DMS 273 (cell line): ENCODE results near the gene ZNF775.

Experiments used
- DNase-seq: peaks from one replicate; lab custom pipeline; 2025; ENCODE audit not compliant: unreplicated experiment; lab: John Stamatoyannopoulos, UW

The ZNF775 gene

DNA sequence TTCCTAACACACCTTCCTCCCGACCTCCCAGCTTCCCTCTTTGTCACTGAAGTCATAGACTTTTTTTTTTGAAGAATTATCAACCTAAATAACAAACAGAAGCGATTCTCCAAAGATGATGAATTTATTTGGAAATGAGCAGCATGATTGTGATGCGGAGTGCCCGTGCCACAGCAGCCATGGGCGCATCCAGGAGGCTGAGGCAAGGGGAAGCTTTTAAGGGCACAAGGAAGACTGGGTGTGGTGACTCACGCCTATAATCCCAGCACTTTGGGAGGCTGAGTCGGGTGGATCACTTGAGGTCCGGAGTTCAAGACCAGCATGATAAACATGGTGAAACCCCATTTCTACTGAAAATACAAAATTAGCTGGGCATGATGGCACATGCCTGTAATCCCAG is 55.1 kb downstream of the ZNF775 start:
- no peak for DNase-seq

DNA sequence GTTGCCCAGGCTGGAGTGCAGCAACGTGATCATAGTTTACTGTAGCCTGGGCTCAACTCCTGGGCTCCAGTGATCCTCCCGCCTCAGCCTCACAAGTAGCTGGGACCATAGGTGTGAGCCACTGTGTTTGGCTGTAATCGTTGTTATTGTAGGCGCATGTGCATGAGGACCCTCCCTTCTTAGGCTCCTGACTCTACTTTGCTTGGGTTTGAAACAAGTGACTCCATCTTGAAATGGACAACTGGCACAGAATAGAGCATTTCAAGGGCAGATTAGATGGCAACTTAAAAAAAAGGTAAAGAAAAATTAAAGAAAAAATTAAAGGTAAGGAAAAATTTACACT is 55.9 kb downstream of the ZNF775 start:
- DNase-seq, result no peak

DNA sequence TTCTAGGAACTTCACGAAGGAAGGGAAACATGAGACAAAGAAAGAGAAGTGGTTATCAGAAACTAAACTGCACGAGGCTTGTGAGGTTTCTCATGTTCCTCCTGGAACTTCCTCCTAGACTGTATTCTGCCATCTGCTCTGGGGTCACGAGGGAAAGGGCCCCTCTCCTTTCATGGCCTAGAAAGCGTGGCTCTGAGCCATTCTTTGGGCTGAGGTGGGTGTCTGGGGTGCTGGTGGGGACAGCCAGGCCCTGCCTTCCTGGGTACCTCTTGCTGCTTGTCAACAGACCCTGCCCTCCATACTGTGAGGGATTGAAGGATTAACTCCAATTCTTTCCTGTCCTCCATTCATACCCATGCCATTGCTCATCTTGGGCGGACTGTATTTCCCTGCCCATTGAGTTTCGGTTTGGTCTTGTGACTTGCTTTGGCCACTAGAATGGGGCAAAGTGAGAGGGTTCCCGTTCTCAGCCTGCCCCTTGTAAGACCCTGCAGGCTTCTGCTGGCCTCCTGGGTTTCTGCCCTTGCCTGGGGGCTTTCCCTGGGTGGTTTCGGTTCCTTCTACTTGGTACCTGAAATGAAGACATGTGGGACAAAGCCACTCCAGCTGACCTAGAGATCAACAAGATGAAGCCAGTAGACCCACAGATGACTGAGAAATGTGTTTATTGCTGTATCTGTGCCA is 56.4 kb downstream of the ZNF775 start:
- DNase-seq, result no peak

DNA sequence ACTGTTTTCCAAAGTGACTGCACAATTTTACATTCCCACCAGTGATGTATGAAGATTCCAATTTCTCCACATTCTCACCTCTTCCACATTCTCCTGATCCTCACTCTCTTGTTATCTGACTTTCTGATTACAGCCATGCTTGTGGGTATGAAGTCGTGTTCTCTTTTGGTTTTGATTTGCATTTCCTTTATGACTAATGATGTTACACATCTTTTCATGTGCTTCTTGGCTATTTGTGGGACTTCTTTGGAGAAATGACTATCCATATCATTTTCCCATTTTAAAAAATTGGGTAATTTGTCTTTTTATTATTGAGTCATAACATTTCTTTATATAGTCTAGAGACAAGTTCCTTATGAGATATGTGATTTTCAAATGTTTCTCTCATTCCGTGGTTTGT is 60.8 kb downstream of the ZNF775 start:
- DNase-seq, result no peak

DNA sequence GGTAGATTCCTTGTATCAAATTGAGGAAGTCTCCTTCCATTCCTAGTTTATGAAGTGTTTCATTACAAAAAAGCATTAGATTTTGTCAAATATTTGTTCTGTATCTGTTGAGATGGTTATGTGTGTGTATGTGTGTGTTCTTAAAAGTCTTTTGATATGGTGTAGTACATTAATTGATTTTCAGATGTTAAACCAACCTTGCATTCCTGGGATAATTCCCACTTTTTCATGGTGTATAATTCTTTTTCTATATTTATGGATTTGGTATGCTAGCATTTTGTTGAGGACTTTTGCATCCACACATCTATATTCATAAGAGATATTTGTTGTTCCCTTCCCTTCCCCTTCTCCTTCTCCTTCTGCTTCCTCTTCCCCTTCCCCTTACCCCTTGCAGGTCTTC is 62.4 kb downstream of the ZNF775 start:
- no peak for DNase-seq

DNA sequence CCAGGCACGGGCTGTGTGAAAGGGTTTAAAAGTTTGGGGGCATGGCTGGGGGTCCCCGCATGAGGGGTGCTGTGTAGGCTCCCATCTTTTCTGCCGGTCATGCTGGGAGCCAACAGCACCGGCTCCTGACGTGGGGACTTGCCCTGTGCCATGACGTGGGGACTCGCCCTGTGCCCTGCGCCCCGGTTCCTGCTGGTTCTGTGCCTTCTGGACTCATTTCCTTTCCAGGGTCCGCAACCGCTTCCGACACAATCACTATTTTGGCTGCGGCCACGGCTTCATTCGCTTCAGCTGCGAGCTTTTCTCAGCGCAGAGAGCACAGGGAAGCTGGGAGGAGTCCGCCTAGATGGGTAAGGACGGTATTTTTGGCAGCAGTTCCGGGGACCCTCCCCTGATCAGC is 63.7 kb downstream of the ZNF775 start:
- no peak for DNase-seq

DNA sequence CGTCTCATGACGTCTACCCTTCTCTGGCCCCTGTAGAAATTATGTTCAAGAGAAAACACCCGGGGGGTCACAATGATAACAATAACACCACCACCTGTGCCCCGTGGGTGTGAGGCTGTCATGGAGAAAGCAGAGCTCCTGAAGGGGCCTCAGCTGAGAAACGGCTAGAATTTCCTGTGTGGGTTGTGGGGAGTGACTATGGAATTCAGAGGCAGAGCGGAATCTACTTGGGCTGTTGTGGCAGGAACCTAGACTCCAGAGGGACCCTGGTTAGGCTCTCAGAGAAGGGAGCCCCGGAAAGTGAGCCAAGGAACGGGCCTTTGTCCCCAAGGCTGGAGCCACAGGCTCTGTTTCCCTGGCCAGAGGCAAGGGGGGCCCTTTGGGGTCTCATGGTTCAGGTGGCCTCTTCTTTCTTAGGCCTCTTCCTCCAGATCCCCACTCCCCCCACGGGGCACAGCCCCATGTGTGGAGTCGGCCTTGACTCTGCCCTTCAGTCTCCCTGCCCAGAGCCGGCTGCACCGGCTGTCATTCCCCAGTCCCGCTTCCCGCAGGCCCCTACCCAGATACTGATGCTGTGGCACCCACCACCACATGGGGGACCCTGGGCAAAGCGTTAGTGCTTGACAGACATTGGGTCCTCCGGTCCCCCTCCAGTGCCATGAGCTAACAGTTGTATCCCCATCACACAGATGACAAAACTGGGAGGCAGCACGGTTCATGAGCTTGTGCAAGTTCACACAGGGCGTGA is 64.8 kb downstream of the ZNF775 start:
- no peak for DNase-seq

DNA sequence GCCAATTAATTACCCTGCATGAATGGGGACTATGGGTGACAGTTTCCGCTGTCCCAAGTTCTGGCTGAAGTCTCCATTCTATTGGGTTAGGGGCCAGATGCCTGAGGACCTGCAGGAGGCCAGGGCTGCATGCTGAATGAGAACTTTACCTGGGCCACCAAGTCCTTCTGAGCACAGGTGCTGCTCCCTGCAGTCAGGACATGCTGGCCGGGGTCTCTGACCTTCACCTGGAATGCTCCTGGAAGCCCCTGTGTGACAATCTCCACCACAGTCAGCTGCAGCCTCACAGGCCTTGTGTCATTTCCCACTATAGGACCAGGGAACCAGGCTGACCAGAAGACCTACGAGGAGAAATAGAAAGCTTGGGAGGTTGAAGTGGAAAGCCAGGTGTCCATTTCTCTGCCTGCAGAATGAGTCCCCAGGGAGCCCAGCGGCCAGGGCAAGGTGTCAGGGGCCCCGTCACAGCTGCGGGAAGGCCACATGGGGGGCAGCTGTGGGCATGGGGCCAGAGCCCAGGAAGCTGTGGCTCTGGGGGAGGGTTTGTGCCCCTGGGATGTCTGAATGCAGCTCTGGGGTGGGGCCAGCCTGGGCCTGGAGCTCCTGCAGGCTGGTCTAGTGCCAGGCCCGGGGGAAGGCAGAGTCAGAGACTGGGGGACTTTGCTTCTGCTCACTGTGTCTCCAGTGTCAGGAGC is 65.7 kb downstream of the ZNF775 start:
- DNase-seq, result no peak

DNA sequence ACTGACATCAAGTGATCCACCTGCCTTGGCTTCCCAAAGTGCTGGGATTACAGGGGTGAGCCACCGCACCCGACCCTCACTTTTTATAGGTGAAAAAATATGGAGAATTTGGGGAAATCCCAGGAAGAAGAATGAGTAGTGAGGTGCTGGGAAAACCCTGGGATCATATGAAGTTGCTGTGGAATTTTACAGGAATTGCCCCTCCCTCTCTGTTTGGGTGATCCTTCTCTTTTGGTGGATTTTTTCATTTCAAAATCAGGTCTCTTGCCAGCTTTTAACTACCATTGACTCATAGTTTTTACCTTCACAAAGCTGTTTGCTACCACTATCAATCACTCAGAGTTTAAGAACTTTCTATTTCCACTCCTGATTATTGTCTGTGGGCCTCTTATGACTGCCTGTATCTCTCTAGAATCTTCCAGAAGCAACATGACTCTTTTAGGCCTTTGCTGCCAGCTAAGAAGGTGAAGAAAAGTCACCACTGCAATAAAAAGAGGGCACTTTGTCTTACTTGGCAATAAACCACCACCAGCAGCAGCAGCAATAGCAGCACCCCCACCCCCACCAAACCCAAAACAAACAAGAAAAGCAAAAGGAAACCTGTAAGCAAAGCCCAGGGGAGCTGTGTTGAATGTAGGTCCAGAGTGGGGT is 67.3 kb downstream of the ZNF775 start:
- no peak for DNase-seq
